ENCODE measurements around the gene RHOJ. TPM values are rescaled to one million over a fixed set of nuclear protein-coding genes. Genes with fewer than 3 reads are reported as not detected.

RHOJ gene
- total and polyA plus RNA-seq, 2 of the 8 experiments (the other 6 are each of a cell fraction or from before 2014, with no cell fraction given): 0.11 TPM; not detected in 1

DNA sequence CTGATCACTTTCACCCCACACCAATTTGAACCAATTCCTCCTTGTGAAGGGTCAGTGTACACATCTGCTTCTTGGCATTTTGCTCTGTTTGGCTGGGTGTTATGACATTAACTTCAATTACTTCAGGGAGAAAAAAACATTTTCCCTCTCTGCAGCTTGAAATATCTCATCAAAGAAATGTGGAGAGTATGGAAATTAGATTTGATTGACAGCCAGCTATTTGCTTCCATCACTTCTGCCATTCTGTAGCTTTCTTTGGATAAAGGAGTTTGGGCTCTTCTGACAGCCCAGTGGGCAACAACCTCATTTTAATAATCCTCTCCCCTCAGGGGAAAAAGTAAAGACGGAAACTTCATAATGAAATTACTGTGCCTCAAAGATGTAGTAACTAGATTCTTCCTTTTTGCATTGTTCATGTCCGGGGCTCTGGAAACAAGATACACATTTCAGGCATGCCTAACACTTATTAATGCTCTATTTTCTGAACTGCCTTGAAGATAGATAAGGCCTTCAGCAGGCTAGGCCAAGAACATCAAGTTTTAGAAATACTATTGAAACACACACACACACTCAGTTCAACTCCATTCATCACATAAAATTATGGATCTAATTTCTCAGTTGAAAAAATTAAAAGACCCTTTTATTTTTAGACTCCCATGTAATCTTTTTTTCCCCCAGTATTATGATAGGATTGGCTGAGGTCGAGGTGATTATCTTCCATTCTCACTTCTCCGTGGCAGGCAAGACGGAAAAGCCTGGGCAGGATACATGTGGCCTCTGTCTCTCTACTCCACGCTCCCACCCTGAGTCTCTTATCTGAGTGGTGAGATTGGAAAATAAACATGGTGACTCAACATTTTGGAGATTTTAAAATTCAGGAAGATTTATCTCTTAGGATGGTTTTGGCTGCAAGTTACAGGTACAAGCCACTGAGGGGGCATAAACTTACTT lies 124.8 kb downstream of the RHOJ start (continued):
- TF ChIP-seq SUZ12 (IDR thresholded peaks at IDR 0.05; ENCODE audit: low read length) (no peak), POLR2A (IDR thresholded peaks at IDR 0.05; ENCODE audit: control extremely low read depth in 1 of 2, low read depth in 2 of 2, low read length in 2 of 2) (no peak), SP4 (IDR thresholded peaks at IDR 0.05; ENCODE audit: low read length) (no peak), JUND (IDR thresholded peaks at IDR 0.05; ENCODE audit: low read length) (no peak), SP2 (IDR thresholded peaks at IDR 0.05; ENCODE audit: low read length) (no peak), ZNF274 (IDR thresholded peaks at IDR 0.05; ENCODE audit: borderline replicate concordance, extremely low read depth, low read length) (no peak), CEBPB (IDR thresholded peaks at IDR 0.05; ENCODE audit: low read depth, low read length) (no peak)

All from H1 (cell line).